Mesodermal cell (in vitro differentiated cells): ENCODE measurements around the gene APOL4.
"Not testable (repeated sequence)": the region's sequence is repeated elsewhere in the genome, so short reads cannot be mapped to it uniquely, and the experiment has no call there.

Source experiments
- H3K27ac ChIP-seq: 2 replicates; pipeline ENCODE4 v1.7.0; 2013; ENCODE audit warnings: mild to moderate bottlenecking, low read depth, low read length, moderate library complexity; ENCODE audit not compliant: severe bottlenecking
- H3K36me3 ChIP-seq: 2 replicates; pipeline ENCODE4 v1.7.1; 2013; ENCODE audit warnings: mild to moderate bottlenecking, low read length, moderate library complexity; ENCODE audit not compliant: control insufficient read depth, insufficient read depth
- H3K4me1 ChIP-seq: one replicate; pipeline ENCODE4 v1.7.1; 2013; ENCODE audit warnings: mild to moderate bottlenecking, low read length; ENCODE audit not compliant: insufficient read depth, control insufficient read depth, poor library complexity, severe bottlenecking
- H3K4me3 ChIP-seq: 2 replicates; pipeline ENCODE4 v1.7.0; 2013; ENCODE audit warnings: low read length, control low read depth, mild to moderate bottlenecking; ENCODE audit not compliant: insufficient read depth, poor library complexity, severe bottlenecking; ENCODE audit errors: extremely low read depth
- H3K9me3 ChIP-seq: 2 replicates; pipeline ENCODE4 v1.7.1; 2013; ENCODE audit warnings: mild to moderate bottlenecking, low read length, moderate library complexity; ENCODE audit not compliant: control insufficient read depth
- WGBS, 2 experiments: methylation state at CpG; one replicate each; pipeline ENCODE4 v1.1.5; 2013; ENCODE audit warnings: missing lambda C conversion rate in 2 of 2; ENCODE audit not compliant: insufficient coverage in 2 of 2; 5-methylcytosine and 5-hydroxymethylcytosine counted together

APOL4 gene

DNA sequence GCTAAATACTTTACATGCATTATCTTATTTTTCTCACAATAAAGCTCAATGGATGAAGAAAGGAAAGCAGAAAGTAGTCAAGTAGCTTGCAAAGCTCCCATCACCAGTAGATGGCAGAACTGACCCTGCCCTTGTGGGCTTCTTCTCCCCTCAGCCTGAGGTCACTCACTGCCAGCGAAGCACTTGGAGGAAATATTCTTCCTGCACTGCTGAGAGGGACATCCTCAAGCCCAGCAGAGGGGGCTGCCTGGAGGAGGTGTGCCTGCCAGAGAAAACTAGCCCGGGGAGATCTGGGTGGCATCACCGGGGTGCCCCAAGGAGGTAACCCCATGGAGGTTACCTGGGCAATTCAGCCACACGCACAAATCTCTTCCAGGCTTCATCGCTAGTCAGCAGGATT, 6.6 kb downstream of the APOL4 start:
- Histone ChIP-seq H3K9me3 (no peaks in the 10 kb centered on the region), H3K36me3 (no peaks in the 10 kb centered on the region), H3K27ac (no peak overlapping the region), H3K4me3 (no peak overlapping the region), H3K4me1 (peaks cover 23% of the 10 kb centered on the region)
- WGBS, 2 experiments: 43 to 44% methylated on average over 5 of the region's 5 CpGs

DNA sequence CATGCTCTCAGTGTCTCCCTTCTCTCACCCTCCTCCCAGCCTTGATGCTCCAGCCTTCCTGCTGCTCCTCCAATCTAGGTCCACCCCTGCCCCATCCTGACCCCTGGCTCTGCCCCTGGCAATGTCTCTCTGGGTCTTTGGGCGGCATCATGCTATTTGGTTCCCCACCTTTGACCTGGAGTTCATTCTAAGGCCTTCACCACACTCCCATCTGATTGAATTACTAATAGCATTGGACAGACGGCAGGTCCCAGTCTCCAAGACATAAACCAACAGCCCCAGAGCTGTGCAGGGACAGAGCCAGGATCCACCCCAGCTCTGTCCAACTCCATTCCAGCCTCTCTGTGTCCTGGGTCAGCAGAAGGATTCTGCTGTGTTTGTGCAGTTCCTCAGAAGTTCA, 7.2 kb downstream of the APOL4 start:
- 80 to 92% methylated on average over 1 to 2 of the region's 2 CpGs for WGBS, 2 experiments
- H3K4me3 ChIP-seq: no peak overlapping the region

GRCh38 chr22:36193577-36193976, 8.0 kb downstream of the APOL4 start:
- H3K9me3 ChIP-seq: no peaks in the 10 kb centered on the region
- H3K4me3 ChIP-seq: no peak overlapping the region
- no peak overlapping the region for H3K27ac ChIP-seq
- H3K4me1 ChIP-seq: peaks cover 23% of the 10 kb centered on the region
- H3K36me3 ChIP-seq: no peaks in the 10 kb centered on the region
- WGBS, 2 experiments: 51 to 57% methylated on average over 3 of the region's 3 CpGs

More for the DNA sequence above, 7.2 kb downstream of the APOL4 start:
- Histone ChIP-seq H3K36me3 (no peaks in the 10 kb centered on the region), H3K9me3 (no peaks in the 10 kb centered on the region), H3K4me1 (peaks cover 23% of the 10 kb centered on the region), H3K27ac (no peak overlapping the region)

DNA sequence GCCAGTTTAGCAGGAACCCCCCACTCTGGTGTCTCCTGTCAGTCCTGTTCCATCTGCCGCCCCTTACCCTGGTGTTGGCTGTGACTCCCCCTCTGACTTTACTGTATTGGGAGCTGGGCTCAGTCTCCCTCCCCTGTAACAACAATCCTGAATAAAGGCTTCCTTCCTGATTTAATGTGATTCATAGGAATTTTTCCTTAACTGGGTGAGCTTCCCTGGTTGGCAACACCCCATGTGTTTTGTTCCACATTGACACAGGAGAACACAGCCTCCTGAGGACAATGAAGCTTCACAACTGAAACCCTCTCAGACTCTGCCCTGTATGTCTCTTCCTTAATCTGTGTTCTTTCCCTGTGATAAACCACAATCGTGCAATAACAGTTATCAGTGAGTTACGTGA, 8.4 kb downstream of the APOL4 start:
- no peak overlapping the region for H3K27ac ChIP-seq
- no peaks in the 10 kb centered on the region for H3K9me3 ChIP-seq
- no peaks in the 10 kb centered on the region for H3K36me3 ChIP-seq
- peaks cover 23% of the 10 kb centered on the region for H3K4me1 ChIP-seq
- 91 to 94% methylated on average over 3 of the region's 3 CpGs for WGBS, 2 experiments
- H3K4me3 ChIP-seq: no peak overlapping the region

GRCh38 chr22:36192542-36192941, 9.1 kb downstream of the APOL4 start:
- 83 to 90% methylated on average over 3 to 4 of the region's 4 CpGs for WGBS, 2 experiments
- Histone ChIP-seq H3K4me1 (peaks cover 19% of the 10 kb centered on the region), H3K4me3 (no peak overlapping the region), H3K27ac (no peak overlapping the region), H3K9me3 (no peaks in the 10 kb centered on the region), H3K36me3 (no peaks in the 10 kb centered on the region)

- Histone ChIP-seq H3K4me1 (peaks cover 6% of the 10 kb centered on the region), H3K27ac (no peak overlapping the region)
- 82 to 86% methylated on average over 16 to 17 of the region's 17 CpGs for whole genome bisulfite sequencing, 2 experiments
These were observed 10.3 kb downstream of the APOL4 start for GRCh38 chr22:36191106-36191836.

GRCh38 chr22:36187862-36188261, 13.7 kb downstream of the APOL4 start:
- H3K4me3 ChIP-seq, H3K27ac ChIP-seq, H3K9me3 ChIP-seq, H3K36me3 ChIP-seq, H3K4me1 ChIP-seq: not testable (repeated sequence)
- 95% methylated on average over 3 of the region's 6 CpGs; no CpG with 5 or more reads in 1 of the 2 experiments for WGBS, 2 experiments

More at GRCh38 chr22:36191106-36191836, 10.3 kb downstream of the APOL4 start:
- Histone ChIP-seq H3K4me3 (no peak overlapping the region), H3K9me3 (no peaks in the 10 kb centered on the region), H3K36me3 (no peaks in the 10 kb centered on the region)

GRCh38 chr22:36185828-36186624, 15.6 kb downstream of the APOL4 start:
- H3K27ac ChIP-seq: no peak overlapping the region
- H3K4me1 ChIP-seq: no peaks in the 10 kb centered on the region
- 92 to 95% methylated on average over 10 of the region's 14 CpGs for WGBS, 2 experiments
- no peaks in the 10 kb centered on the region for H3K36me3 ChIP-seq
- no peak overlapping the region for H3K4me3 ChIP-seq
- H3K9me3 ChIP-seq: no peaks in the 10 kb centered on the region

- H3K9me3 ChIP-seq: no peaks in the 10 kb centered on the region
- 87 to 89% methylated on average over 7 to 8 of the region's 10 CpGs for WGBS, 2 experiments
- H3K4me3 ChIP-seq: no peak overlapping the region
- H3K27ac ChIP-seq: no peak overlapping the region
- H3K4me1 ChIP-seq: no peaks in the 10 kb centered on the region
- H3K36me3 ChIP-seq: no peaks in the 10 kb centered on the region
These were observed 17.1 kb downstream of the APOL4 start for GRCh38 chr22:36184433-36185025.

DNA sequence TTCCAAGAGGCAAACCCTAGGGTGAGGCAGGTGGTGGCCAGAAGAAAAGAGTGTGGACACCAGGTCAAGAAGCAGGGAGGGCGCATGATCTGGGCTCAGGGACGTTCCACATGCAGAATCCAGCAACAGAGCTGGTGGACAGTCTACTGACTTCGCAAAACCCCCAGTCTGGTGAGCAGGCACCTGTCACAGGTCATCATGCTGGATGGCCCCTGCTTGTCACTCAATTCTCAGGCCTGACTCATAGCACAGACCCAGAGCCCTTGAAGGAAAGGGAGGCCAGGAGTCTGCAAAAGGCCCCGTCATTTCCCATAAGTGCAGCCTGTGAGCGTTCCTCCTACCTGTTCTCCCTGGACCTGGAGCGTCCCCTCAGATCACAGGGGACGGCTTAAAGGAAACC, 18.2 kb downstream of the APOL4 start:
- no peak overlapping the region for H3K27ac ChIP-seq
- WGBS, 2 experiments: 90 to 92% methylated on average over 4 to 6 of the region's 7 CpGs
- no peaks in the 10 kb centered on the region for H3K4me1 ChIP-seq

More for the DNA sequence above, 18.2 kb downstream of the APOL4 start:
- no peaks in the 10 kb centered on the region for H3K9me3 ChIP-seq
- H3K4me3 ChIP-seq: no peak overlapping the region
- no peaks in the 10 kb centered on the region for H3K36me3 ChIP-seq
